Iris pigment epithelial cell (primary cell): Measurements from ENCODE around the gene MINDY4.

ENCODE experiments used
- DNase-seq: peaks from one replicate; pipeline ENCODE4 v3.0.0-alpha.2; 2011; ENCODE audit warnings: low read depth

The MINDY4 gene

DNA sequence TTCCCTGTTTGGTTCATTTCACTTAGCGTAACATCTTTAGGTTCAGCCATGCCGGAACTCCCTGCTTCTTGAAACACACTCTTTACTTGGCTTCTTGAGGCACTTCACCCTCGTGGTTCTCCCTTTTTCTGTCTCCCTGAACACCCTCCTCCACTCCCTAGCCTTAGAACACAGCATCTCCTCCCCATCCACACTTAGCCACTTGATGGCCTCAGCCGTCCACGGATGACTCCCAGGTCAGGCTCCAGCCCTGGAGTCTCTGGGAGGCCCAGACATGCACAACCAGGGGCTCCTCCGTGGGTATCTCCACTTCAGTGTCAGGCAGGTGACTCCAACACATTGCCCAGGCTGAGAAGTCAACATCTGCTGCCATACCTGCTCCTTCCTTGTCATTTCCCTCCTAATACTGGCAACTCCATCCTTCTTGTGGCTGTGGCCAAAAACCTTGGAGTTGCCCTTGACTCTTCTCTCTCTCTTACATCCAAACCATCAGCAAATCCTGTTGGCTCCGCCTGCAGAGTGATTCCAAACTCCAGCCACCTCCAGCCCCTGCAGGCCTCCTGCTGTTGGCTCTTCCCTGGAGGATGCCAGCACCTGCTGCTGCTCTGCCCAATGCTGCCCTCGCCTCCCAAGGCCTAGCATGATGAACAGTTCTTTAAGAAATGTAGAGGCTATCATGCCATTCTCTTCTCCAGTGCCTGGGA is 27.7 kb upstream of the MINDY4 start:
- DNase-seq: peak; percentile 24

DNA sequence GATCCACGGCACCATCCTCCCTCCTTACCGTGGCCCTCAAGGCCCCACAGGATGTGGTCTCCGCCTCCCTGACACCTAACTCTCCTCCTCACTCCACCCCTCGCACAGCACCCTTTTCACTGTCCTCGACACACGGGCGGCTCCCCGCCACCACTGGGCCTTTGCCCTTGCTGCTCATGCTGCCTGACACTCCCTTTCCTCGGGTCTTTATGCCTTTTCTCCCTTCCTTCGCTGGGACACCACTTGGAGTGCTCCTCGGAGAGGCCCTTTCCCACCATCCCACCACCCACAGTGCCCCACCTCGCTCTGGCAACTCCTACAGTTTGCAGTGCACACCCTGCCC is 27.2 kb upstream of the MINDY4 start:
- no peak for DNase-seq

GRCh38 chr7:30745261-30745941 is 25.8 kb upstream of the MINDY4 start:
- no peak for DNase-seq

DNA sequence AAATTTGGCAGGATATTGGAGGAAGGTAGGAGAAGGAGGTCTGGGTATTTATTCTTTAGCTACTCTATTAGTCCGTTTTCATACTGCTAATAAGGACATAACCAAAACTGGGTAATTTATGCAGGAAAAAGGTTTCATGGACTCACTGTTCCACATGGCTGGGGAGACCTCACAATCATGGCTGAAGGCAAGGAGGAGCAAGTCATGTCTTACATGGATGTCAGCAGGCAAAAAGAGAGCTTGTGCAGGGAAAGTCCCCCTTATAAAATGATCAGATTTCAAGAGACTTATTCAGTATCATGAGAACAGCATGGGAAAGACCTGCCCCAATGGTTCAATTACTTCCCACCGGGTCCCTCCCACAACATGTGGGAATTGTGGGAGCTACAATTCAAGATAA is 21.2 kb upstream of the MINDY4 start:
- no peak for DNase-seq

DNA sequence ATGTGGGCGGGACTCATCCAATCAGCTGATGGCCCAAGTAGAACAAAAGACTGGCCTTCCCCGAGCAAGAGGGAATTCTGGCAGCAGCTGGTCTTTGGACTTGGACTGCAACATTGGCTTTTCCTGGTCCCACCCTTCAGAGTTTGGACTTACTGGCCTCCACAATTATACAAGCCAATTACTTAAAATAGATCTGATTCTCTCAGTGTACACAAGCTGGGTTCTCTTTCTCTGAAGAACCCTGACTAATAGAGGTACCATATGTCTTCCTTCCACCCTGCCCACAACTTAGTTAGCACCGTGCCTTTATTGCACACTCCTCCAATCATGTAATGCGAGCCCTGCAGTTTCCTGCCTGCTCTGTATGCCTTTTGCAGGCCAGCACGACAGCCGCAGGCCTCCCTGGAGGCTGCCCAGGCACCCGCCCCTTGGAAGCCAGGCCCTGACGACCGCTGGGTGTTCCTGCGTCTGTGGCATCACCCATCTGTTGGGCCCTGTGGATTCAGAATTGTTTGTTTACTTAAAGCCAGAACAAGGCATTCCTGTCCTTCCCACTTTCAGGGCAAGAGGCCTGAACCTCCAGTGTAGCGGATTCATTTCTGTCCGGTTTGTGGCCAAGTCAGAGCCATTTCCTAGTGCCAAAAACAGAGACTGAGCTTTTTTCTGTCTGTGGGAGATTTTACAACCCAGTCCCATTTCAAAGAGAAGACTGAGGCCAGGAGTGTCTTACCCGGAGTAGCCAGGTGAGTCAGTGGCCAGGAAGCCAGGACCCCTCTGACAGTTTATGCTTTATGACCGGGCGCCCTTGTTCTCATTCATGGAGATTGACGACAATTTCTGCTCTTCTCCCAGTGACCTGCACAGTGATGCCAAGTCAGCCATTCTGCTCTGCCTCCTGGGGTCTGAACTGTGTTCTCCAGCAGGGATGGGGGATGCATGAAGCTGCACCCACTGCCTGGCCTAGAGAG is 20.2 kb upstream of the MINDY4 start:
- peak; percentile 82 for DNase-seq

DNA sequence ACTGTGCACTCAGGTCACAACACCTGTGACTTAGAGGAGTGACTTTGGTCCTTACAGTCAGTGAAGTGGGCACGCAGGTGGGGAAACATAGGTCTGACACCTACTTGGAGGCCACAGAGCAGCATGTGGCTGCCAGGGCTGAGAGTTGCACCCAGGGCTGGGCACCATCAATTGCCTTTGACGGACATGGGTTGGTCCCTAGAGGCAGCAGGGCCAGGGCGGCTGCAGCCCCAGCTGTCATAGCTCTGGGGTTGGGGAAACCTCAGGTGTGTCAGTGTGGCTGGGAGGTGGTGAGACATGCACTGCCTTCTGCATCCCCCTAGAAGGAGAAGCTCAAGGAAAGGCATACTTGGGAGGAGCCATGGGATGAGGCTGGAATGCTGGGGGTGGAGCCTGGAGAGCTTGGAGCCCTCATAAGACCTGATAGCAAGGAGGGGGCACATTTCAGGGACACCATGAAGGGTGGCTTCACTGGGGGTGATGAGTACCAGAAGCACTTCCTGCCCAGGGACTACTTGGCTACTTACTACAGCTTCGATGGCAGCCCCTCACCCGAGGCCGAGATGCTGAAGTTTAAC is 19.4 kb upstream of the MINDY4 start, which contains the start of gene INMT:
INMT (plus strand) TSS at position 440 of the 578 bp plus-strand sequence; CDS start at position 456, 16 bp downstream.
- DNase-seq: no peak

- no peak for DNase-seq
Observed at GRCh38 chr7:30752484-30752883, 18.7 kb upstream of the MINDY4 start.

- no peak for DNase-seq
Observed at GRCh38 chr7:30752979-30753378, 18.2 kb upstream of the MINDY4 start.

DNA sequence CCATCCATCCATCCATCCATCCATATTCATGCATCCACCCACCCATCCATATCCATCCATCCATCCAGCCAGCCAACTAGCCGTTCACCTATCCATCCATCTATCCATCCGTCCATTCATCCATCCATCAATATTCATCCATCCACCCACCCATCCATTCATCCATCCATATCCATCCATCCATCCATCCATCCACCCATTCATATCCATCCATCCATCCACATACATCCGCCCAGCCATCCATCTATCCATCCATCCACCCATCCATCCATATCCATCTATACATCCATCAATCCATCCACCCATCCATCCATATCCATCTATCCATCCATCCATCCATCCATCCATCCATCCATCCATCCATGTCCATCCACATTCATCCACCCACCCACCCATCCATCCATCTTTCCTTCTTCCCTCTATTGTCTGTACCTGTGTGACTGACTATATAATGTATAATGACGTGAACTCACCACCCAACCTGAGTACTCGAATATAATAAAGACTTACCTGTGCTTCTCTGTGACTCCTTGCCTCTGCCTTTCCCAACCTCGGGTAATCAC is 16.8 kb upstream of the MINDY4 start:
- DNase-seq: no peak

DNA sequence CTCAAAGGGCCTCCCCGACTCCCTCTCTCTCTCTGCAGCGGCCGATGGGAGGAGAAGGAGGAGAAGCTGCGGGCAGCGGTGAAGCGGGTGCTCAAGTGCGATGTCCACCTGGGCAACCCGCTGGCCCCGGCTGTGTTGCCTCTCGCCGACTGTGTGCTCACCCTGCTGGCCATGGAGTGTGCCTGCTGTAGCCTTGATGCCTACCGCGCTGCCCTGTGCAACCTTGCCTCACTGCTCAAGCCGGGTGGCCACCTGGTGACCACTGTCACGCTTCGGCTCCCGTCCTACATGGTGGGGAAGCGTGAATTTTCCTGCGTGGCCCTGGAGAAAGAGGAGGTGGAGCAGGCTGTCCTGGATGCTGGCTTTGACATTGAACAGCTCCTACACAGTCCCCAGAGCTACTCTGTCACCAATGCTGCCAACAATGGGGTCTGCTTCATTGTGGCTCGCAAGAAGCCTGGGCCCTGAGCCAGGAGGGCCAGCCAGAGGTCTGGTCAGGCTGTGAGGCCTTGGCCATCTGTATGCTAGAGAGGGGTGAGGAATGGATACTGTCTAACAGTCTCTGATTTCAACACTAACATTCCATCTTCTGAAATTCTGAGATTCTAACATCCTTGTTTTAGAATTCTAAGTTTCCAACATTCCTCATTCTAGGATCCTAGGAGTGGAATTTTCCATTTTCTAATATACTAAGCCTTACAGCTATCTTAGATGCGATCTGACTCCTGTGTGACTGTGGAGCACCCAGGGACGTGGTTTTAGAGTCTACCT is 15.6 kb upstream of the MINDY4 start:
- DNase-seq: no peak

DNA sequence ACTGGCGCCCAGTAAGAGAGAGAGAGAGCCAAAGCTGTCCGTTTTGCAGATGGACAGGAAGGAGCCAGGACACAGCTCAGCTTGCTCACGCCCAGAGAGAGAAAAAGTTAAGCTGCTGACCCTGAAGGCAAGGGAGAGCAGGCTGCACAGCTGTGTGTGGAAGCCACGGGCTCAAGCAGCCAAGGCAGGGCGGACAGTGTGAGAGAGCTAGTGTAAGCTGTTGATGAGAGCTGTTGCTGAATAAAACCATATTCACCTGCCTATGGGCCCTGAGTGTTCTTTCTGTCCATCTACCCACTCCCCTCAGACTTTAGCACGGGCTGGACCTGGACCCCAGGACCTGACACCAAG is 13.9 kb upstream of the MINDY4 start:
- DNase-seq: no peak

DNA sequence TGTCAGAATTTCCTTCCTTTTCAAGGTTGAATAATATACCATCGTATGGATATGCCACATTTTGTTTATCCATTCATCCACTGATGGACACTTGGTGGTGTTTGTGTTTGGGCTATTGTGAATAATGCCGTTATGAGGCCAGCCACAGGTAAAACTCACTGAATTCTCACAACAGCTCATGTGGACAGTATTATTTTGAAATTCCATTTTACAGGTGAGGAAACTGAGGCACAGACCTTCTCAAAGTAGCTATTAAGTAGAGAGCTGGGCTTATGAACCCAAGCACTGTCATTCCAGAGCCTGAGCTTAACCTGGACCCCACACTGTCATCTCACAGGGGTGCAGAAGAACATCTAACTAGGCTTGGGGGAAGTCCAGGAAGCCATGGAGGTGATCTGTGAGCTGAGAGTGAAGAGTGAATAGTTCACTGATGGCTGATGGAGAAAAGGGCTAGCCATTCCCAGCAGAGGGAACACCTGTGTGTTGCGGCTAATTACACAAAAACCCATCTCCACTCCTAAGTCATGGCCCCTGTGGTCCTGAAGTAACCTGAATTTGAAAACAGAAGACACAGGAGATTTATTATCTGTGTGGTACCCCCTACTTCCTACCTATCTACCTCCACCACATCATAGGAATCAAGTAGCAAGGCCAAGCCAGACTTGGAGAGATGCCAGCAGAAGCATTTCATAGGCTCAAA is 10.6 kb upstream of the MINDY4 start:
- peak; percentile 58 for DNase-seq

DNA sequence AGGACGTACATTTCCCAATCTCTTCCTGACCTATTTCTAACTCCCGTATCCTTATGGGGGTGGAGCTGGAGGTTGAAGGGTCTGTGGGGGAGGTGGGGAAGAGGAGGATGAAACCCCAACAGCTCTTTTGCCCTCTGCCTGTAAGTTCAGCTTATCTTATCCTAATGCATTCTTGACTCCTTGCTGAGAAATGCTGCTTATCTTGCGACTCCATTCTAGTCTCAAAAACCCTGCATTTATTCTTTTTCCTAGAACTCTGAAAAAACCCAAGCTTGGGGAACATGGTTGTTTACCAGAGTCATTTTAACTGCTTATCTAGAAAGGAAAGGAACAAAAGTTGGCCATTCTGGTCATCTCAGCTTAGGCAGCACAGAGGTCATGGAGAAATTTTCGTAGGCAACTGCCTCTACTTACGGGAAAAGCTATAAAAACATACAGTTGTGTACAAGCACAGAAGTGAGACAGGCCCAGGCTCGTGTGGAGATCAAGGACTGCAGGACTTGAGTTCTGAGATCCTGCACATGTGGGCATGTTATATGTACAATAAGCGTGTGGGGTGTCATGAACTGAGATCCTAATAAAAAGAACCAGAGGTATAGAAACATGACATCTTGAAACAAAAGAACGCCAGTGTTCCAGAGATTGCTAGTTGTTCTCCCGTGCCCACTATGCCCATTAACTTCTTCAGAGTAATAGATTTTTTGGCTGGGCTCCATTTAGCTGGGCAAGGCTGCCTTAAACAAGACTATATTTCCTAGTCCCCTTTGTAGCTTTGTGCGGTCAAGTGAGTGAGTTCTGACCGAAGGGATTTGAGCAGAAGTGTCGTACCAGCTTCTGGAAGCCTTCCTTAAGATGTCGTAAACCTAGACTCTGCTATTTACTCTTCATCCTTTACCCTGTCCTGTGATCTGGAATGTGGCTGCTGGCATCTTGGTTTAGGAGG is 9.7 kb upstream of the MINDY4 start:
- DNase-seq: no peak

DNA sequence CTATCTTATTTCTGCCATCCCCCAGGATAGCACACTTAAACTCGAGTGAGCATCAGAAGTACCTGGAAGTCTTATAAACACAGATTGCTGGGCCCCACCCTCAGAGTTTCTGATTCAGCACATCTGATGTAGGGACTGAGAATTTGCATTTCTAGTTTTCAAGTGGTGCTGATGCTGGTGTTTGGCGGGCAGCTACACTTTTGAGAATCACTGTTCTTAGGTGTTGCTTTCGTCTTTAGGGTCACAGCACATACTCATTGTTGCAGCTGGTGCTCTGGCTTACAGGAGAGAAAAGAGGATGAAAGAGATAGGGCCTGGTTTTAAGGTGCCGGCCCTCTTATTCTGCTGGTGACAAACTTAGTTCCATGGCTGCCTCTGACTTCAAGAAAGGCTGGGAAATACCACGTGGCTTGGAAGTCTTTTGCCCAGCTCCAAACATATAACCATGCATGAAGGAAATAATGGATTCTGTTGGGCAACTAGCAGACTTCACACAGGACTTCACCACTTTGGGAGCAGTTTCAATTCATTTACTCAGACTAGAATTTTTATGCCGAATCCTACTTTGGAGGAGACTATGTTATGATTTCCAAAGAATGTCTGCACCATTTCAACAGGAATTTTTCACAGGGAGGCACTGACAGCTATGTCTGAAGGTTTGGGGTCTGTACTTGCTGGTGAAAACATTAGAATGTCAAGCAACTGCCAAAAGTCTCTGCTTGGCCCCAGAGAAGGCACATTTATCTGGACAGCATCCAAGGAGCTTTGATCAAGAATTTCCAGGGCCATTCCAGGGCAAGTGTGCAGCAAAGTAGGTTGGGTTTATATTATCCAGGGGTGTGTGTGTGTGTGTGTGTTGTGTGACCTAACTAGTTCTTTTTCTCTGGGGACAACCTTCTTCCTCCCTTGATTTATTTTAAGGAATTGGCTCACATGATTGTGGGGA is 6.9 kb upstream of the MINDY4 start:
- peak; percentile 57 for DNase-seq

GRCh38 chr7:30765408-30765807 is 5.8 kb upstream of the MINDY4 start:
- DNase-seq: no peak

DNA sequence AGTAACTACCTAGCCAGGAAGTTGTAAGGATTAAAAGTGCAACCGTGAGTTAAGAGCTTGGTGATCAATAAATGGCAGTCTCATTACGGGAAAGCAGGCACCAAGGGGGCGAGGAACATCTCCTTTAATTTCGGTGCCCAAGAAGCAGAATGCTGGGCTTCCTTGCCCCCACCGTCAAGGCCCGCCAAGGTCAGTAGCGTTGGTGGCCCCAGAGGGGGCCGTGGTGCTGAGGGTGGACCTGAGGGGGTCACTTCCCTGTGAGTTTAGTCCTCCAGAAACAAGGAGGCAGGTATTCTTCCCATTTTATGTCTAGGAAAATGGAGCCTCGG is 408 bp upstream of the MINDY4 start:
- no peak for DNase-seq

- no peak for DNase-seq
Observed at GRCh38 chr7:30771880-30772425, 736 bp downstream of the MINDY4 start.

- no peak for DNase-seq
Observed at GRCh38 chr7:30772984-30773383, 1.8 kb downstream of the MINDY4 start.
